ENCODE results near the gene PCBD1. TPM values are rescaled to one million over a fixed set of nuclear protein-coding genes. Genes with fewer than 3 reads are reported as not detected.

The PCBD1 gene
- total RNA-seq, 1 donor from 2014 or later, result 36.6 TPM

DNA sequence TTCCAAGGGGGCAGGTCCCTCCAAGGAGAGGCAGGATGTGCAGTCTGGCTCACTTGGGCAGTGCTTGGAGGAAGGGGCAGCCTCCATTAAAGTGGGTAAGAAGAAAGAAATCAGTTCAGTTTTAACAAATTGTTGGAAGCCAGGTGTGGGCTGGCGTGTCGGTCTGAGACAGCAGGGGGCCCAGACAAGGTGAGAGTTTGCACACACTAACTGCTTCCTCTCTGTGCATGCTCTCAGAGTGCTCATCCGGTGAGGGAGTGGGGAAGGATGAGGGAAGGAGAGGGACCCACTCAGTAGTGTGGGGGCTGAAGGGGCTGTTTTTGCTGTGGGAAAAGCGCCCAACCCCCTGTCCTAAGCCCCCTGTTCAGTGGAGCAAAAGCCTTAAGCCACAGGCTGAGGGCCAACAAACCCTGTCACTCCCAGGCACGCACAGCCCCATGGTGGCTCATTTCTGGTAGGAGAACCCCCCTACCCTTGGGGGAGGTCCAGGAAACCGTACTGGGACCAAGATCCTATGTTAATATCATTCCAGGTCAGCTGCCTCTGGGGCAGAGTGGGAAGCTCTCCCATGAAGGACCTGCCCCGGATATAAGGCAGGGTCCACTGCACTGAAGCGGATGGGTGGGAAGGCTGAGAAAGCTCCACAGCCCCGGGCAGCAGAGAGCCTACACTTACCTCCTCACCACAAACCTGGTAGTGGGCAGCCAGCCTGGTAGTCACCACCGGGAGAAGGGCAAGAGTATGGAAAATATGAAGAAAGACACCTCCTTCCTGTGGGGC lies 5.1 kb upstream of the PCBD1 start:
- H3K27me3 Mint-ChIP-seq (ENCODE audit: unreplicated experiment), result no peaks in the 10 kb centered on the region
- peaks cover 20% of the 10 kb centered on the region for H3K4me1 Mint-ChIP-seq (ENCODE audit: unreplicated experiment)
- no peaks in the 10 kb centered on the region for H3K9me3 Mint-ChIP-seq (ENCODE audit: unreplicated experiment)
- no peak overlapping the region for H3K27ac Mint-ChIP-seq (ENCODE audit: unreplicated experiment)
- DNase-seq (ENCODE audit: extremely low spot score, unreplicated experiment), result no peak
- no peak overlapping the region for H3K4me3 Mint-ChIP-seq (ENCODE audit: unreplicated experiment)
- H3K36me3 Mint-ChIP-seq (ENCODE audit: unreplicated experiment), result no peaks in the 10 kb centered on the region
- TF ChIP-seq, protein P1, sequence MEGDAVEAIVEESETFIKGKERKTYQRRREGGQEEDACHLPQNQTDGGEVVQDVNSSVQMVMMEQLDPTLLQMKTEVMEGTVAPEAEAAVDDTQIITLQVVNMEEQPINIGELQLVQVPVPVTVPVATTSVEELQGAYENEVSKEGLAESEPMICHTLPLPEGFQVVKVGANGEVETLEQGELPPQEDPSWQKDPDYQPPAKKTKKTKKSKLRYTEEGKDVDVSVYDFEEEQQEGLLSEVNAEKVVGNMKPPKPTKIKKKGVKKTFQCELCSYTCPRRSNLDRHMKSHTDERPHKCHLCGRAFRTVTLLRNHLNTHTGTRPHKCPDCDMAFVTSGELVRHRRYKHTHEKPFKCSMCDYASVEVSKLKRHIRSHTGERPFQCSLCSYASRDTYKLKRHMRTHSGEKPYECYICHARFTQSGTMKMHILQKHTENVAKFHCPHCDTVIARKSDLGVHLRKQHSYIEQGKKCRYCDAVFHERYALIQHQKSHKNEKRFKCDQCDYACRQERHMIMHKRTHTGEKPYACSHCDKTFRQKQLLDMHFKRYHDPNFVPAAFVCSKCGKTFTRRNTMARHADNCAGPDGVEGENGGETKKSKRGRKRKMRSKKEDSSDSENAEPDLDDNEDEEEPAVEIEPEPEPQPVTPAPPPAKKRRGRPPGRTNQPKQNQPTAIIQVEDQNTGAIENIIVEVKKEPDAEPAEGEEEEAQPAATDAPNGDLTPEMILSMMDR (IDR thresholded peaks at IDR 0.05), result no peak

DNA sequence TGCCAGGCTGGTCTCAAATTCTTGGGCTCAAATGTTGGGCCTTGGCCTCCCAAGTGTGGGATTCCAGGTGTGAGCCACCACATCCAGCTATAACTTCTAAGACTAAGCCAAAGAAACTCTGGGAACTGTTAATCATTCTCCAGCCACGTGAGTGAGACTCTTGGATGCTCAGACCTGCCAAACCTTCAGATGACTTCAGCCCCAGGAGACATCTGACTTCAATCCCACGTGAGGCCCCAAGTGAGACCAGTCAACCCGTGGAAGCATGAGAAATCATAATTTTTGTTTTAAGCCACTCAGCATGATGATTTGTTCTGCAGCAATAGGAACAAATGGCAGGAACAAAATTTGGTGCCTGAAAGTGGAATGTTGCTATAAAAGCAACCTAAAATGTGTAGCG lies 4.3 kb upstream of the PCBD1 start:
- Mint-ChIP-seq H3K9me3 (ENCODE audit: unreplicated experiment) (no peaks in the 10 kb centered on the region), H3K27ac (ENCODE audit: unreplicated experiment) (no peak overlapping the region), H3K27me3 (ENCODE audit: unreplicated experiment) (no peaks in the 10 kb centered on the region), H3K4me1 (ENCODE audit: unreplicated experiment) (peaks cover 21% of the 10 kb centered on the region), H3K36me3 (ENCODE audit: unreplicated experiment) (no peaks in the 10 kb centered on the region), H3K4me3 (ENCODE audit: unreplicated experiment) (no peak overlapping the region)
- TF ChIP-seq, protein P1 (IDR thresholded peaks at IDR 0.05), result no peak
- DNase-seq (ENCODE audit: extremely low spot score, unreplicated experiment), result no peak

DNA sequence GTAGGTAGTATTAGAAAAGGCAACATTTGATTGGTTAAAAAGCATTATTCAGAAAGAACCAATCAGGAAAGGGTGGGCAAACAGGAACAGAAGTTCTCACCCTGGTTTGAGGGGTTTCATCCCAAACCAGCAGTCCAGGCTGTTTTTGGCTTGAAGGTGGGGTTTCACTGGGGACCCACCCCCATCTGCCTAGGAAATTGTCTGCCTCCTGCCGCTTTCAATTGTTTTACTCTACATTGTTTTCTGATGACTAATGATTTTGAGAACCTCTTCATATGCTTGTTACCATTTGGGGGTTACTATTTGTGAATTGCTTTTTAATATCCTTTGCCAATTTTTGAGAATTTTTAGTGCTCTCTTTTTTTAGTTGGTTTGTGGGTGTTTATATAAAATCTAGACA lies 3.3 kb upstream of the PCBD1 start:
- Mint-ChIP-seq H3K27ac (ENCODE audit: unreplicated experiment) (no peak overlapping the region), H3K4me3 (ENCODE audit: unreplicated experiment) (no peak overlapping the region)
- no peak for DNase-seq (ENCODE audit: extremely low spot score, unreplicated experiment)

DNA sequence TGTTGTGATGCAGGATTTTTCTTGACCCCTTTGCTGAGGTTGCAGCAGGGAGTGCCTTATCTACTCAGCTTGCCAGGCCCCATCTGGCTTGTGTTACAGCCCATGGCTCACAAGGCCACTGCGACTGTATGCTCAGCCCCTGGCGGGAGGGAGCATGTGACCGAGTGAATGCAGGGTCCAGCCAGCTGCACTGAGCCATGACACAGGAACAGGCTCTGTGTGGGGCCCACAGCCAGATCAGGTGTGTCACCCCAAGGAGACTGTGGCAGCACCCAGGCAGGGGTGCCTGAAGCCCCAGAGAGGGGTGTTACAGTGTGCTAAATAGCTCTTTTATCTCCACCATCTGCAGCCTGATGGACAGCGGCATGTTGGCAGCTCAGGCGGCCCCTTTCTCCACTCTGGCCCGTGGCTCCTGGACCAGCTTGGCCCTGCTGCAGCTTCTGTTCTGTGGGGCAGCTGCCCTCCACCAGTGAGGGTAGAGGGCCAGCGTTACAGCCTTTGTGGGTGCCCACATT lies 2.6 kb upstream of the PCBD1 start:
- Mint-ChIP-seq H3K36me3 (ENCODE audit: unreplicated experiment) (no peaks in the 10 kb centered on the region), H3K9me3 (ENCODE audit: unreplicated experiment) (no peaks in the 10 kb centered on the region), H3K27me3 (ENCODE audit: unreplicated experiment) (no peaks in the 10 kb centered on the region), H3K4me3 (ENCODE audit: unreplicated experiment) (no peak overlapping the region), H3K4me1 (ENCODE audit: unreplicated experiment) (peaks cover 24% of the 10 kb centered on the region), H3K27ac (ENCODE audit: unreplicated experiment) (no peak overlapping the region)
- TF ChIP-seq, protein P1 (IDR thresholded peaks at IDR 0.05), result no peak
- DNase-seq (ENCODE audit: extremely low spot score, unreplicated experiment), result no peak

More for the DNA sequence above, 3.3 kb upstream of the PCBD1 start:
- Mint-ChIP-seq H3K27me3 (ENCODE audit: unreplicated experiment) (no peaks in the 10 kb centered on the region), H3K36me3 (ENCODE audit: unreplicated experiment) (no peaks in the 10 kb centered on the region), H3K4me1 (ENCODE audit: unreplicated experiment) (peaks cover 24% of the 10 kb centered on the region), H3K9me3 (ENCODE audit: unreplicated experiment) (no peaks in the 10 kb centered on the region)
- TF ChIP-seq, protein P1 (IDR thresholded peaks at IDR 0.05), result no peak

DNA sequence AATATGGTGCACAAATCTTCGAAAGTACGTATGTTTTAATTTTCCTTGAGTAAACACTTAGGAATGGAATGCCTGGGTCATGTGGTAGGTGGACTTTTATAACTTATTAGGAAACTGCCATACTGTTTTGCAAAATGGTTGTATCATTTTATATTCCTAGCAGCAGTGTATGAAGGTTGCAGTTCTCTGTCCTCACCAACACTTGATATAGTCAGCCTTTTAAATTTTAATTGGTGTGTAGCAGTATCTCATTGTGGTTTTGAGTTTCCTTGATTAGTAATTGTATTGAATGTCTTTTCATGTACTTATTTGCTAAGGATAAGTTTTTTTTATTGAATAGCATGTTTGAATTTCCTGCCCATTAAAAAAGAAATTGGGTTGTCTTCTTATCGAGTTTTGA lies 926 bp upstream of the PCBD1 start:
- TF ChIP-seq, protein P1 (IDR thresholded peaks at IDR 0.05), result no peak
- Mint-ChIP-seq H3K4me3 (ENCODE audit: unreplicated experiment) (no peak overlapping the region), H3K27me3 (ENCODE audit: unreplicated experiment) (no peaks in the 10 kb centered on the region), H3K4me1 (ENCODE audit: unreplicated experiment) (peaks cover 24% of the 10 kb centered on the region), H3K27ac (ENCODE audit: unreplicated experiment) (no peak overlapping the region), H3K9me3 (ENCODE audit: unreplicated experiment) (no peaks in the 10 kb centered on the region), H3K36me3 (ENCODE audit: unreplicated experiment) (peaks cover 5% of the 10 kb centered on the region)
- DNase-seq (ENCODE audit: extremely low spot score, unreplicated experiment), result no peak

Measured in osteocyte (in vitro differentiated cells).